SU-DHL-6 (cell line): ENCODE data around the gene USP7.
"Not testable (repeated sequence)": the region's sequence is repeated elsewhere in the genome, so short reads cannot be mapped to it uniquely, and the experiment has no call there.

ENCODE experiments used
- EZH2phosphoT487 ChIP-seq: fragments of 200-600 bp; sonication (generic), shearing (Covaris generic); conservative IDR thresholded peaks from 2 replicates; pipeline ENCODE4 v1.6.1; 2018; ENCODE audit warnings: mild to moderate bottlenecking, antibody characterized with exemption, low read length, moderate library complexity, mixed read lengths
- TF ChIP-seq, protein P1 (sequence below): fragments of 200-600 bp; sonication (generic); IDR thresholded peaks from one replicate; pipeline ENCODE4 v1.5.1; 2017; ENCODE audit warnings: antibody characterized with exemption, mild to moderate bottlenecking, low read length, moderate library complexity; ENCODE audit not compliant: insufficient read depth, poor library complexity, severe bottlenecking

- TF ChIP-seq, protein P1, sequence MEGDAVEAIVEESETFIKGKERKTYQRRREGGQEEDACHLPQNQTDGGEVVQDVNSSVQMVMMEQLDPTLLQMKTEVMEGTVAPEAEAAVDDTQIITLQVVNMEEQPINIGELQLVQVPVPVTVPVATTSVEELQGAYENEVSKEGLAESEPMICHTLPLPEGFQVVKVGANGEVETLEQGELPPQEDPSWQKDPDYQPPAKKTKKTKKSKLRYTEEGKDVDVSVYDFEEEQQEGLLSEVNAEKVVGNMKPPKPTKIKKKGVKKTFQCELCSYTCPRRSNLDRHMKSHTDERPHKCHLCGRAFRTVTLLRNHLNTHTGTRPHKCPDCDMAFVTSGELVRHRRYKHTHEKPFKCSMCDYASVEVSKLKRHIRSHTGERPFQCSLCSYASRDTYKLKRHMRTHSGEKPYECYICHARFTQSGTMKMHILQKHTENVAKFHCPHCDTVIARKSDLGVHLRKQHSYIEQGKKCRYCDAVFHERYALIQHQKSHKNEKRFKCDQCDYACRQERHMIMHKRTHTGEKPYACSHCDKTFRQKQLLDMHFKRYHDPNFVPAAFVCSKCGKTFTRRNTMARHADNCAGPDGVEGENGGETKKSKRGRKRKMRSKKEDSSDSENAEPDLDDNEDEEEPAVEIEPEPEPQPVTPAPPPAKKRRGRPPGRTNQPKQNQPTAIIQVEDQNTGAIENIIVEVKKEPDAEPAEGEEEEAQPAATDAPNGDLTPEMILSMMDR, result not testable (repeated sequence)
- not testable (repeated sequence) for TF ChIP-seq EZH2phosphoT487
These were observed 120.4 kb downstream of the USP7 start for GRCh38 chr16:8843296-8843695.
